SK-N-SH treated with all-trans-retinoic acid at 6 μM for 48 hours (cell line): ENCODE measurements around the gene KIF18A.

Experiments
- CREB5 ChIP-seq: fragments of 250-450 bp; sonication (Bioruptor Pico); IDR thresholded peaks from 2 replicates; pipeline ENCODE4 v1.5.1; 2020; ENCODE audit warnings: low read depth, mild to moderate bottlenecking, moderate library complexity
- CSRNP3 ChIP-seq: fragments of 250-450 bp; sonication (Bioruptor Pico); IDR thresholded peaks from 2 replicates; pipeline ENCODE4 v1.5.1; 2021; ENCODE audit warnings: mild to moderate bottlenecking, moderate library complexity
- GLIS3 ChIP-seq: fragments of 250-450 bp; sonication (Bioruptor Pico); IDR thresholded peaks from 2 replicates; pipeline ENCODE4 v1.5.0; 2020; ENCODE audit warnings: mild to moderate bottlenecking, moderate library complexity
- ISL1 ChIP-seq: fragments of 250-450 bp; sonication (Bioruptor Pico); IDR thresholded peaks from 2 replicates; pipeline ENCODE4 v2.1.2; 2022; ENCODE audit warnings: mild to moderate bottlenecking, moderate library complexity
- PPARA ChIP-seq: fragments of 250-450 bp; sonication (Bioruptor Pico); IDR thresholded peaks from 2 replicates; pipeline ENCODE4 v1.5.0; 2020; ENCODE audit warnings: mild to moderate bottlenecking, borderline replicate concordance
- TCF4 ChIP-seq: fragments of 250-450 bp; sonication (Bioruptor Pico); IDR thresholded peaks from 2 replicates; pipeline ENCODE4 v1.8.0; 2021; ENCODE audit warnings: mild to moderate bottlenecking, moderate library complexity, borderline replicate concordance
- TOX ChIP-seq: fragments of 250-450 bp; sonication (Bioruptor Pico); IDR thresholded peaks from 2 replicates; pipeline ENCODE4 v1.8.0; 2021; ENCODE audit warnings: mild to moderate bottlenecking, moderate library complexity, borderline replicate concordance
- ZC3H10 ChIP-seq: fragments of 250-450 bp; sonication (Bioruptor Pico); IDR thresholded peaks from 2 replicates; pipeline ENCODE4 v1.5.1; 2021; ENCODE audit warnings: mild to moderate bottlenecking, moderate library complexity
- ZFP3 ChIP-seq: fragments of 250-450 bp; sonication (Bioruptor Pico); IDR thresholded peaks from 2 replicates; pipeline ENCODE4 v1.5.0; 2020; ENCODE audit warnings: mild to moderate bottlenecking, moderate library complexity
- ZFP30 ChIP-seq: fragments of 450-650 bp; formaldehyde crosslinking; IDR thresholded peaks from 2 replicates; pipeline ENCODE4 v1.5.0; 2022; ENCODE audit warnings: mild to moderate bottlenecking, moderate library complexity
- ZNF565 ChIP-seq: fragments of 450-650 bp; formaldehyde crosslinking; conservative IDR thresholded peaks from 2 replicates; pipeline ENCODE4 v1.5.0; 2020; ENCODE audit warnings: low read depth, mild to moderate bottlenecking, moderate library complexity
- ZNF70 ChIP-seq: fragments of 450-650 bp; formaldehyde crosslinking; IDR thresholded peaks from 2 replicates; pipeline ENCODE4 v1.5.0; 2020; ENCODE audit warnings: mild to moderate bottlenecking, moderate library complexity
- TF ChIP-seq, protein P1 (sequence below): fragments of 250-450 bp; sonication (Bioruptor Pico); IDR thresholded peaks from 2 replicates; pipeline ENCODE4 v1.8.0; 2020; ENCODE audit warnings: mild to moderate bottlenecking, moderate library complexity, borderline replicate concordance
- TF ChIP-seq, protein P2 (sequence below): fragments of 250-450 bp; sonication (Bioruptor Pico); IDR thresholded peaks from 2 replicates; pipeline ENCODE4 v1.8.0; 2021; ENCODE audit warnings: low read depth, mild to moderate bottlenecking, moderate library complexity, borderline replicate concordance

DNA sequence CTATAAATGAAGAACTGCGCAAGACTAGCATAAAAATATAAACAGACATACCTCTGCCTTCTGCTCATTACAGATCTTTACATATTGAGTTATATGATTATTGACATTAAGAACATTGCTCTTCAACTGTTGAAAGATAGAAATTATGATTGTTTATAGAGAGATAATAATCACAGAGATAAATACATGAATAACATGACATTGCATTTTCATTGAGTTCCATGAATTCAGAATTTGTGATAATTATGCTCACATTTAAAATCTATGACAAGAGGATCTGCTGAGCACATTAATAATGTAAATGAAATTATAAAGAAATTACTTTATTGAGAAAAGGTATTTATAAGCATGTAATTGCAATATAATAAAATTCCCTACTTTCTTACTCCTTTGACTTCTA is 24.8 kb downstream of the KIF18A start:
- TF ChIP-seq TCF4 (CRISPR knock-in tag), result no peak
- TF ChIP-seq ZC3H10 (CRISPR knock-in tag), result no peak
- no peak for TF ChIP-seq ZNF565 (CRISPR knock-in tag)
- TF ChIP-seq ISL1, result no peak
- no peak for TF ChIP-seq ZFP3
- no peak for TF ChIP-seq ZNF70 (CRISPR knock-in tag)
- TF ChIP-seq GLIS3 (CRISPR knock-in tag), result no peak
- TF ChIP-seq PPARA (CRISPR knock-in tag), result no peak
- no peak for TF ChIP-seq CSRNP3 (CRISPR knock-in tag)
- no peak for TF ChIP-seq CREB5
- TF ChIP-seq, protein P1, sequence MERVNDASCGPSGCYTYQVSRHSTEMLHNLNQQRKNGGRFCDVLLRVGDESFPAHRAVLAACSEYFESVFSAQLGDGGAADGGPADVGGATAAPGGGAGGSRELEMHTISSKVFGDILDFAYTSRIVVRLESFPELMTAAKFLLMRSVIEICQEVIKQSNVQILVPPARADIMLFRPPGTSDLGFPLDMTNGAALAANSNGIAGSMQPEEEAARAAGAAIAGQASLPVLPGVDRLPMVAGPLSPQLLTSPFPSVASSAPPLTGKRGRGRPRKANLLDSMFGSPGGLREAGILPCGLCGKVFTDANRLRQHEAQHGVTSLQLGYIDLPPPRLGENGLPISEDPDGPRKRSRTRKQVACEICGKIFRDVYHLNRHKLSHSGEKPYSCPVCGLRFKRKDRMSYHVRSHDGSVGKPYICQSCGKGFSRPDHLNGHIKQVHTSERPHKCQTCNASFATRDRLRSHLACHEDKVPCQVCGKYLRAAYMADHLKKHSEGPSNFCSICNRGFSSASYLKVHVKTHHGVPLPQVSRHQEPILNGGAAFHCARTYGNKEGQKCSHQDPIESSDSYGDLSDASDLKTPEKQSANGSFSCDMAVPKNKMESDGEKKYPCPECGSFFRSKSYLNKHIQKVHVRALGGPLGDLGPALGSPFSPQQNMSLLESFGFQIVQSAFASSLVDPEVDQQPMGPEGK (CRISPR knock-in tag), result no peak
- TF ChIP-seq TOX (CRISPR knock-in tag), result no peak
- TF ChIP-seq ZFP30, result no peak
- TF ChIP-seq, protein P2, sequence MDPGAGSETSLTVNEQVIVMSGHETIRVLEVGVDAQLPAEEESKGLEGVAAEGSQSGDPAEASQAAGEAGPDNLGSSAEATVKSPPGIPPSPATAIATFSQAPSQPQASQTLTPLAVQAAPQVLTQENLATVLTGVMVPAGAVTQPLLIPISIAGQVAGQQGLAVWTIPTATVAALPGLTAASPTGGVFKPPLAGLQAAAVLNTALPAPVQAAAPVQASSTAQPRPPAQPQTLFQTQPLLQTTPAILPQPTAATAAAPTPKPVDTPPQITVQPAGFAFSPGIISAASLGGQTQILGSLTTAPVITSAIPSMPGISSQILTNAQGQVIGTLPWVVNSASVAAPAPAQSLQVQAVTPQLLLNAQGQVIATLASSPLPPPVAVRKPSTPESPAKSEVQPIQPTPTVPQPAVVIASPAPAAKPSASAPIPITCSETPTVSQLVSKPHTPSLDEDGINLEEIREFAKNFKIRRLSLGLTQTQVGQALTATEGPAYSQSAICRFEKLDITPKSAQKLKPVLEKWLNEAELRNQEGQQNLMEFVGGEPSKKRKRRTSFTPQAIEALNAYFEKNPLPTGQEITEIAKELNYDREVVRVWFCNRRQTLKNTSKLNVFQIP (CRISPR knock-in tag), result no peak
